Panc1 (cell line): ENCODE measurements around the gene CTTNBP2. TPM values are rescaled to one million over a fixed set of nuclear protein-coding genes. Genes with fewer than 3 reads are reported as not detected.

Experiments used
- ATAC-seq: fragments of 200-7000 bp; cut with Tn5 transposase; 2 replicates; pipeline ENCODE4 v1.9.1; 2020; ENCODE audit warnings: mild to moderate bottlenecking, moderate library complexity
- BruUV-seq: library from RNA; stranded (reverse); fragments of 400-500 nt; replicated peaks from 2 replicates; lab custom pipeline; 2021; lab: Mats Ljungman, UMichigan
- CTCF ChIA-PET: fragments of 300-600 bp; sonication (Branson Sonifier 250); formaldehyde crosslinking; loops from one replicate; lab custom pipeline; 2022; ENCODE audit warnings: antibody characterized with exemption; lab: Charles Lee
- POLR2A ChIA-PET: fragments of 300-600 bp; sonication (Branson Sonifier 250); formaldehyde crosslinking; loops from one replicate; lab custom pipeline; 2022; ENCODE audit warnings: antibody characterized with exemption; lab: Charles Lee
- DNase-seq: peaks from one replicate; pipeline ENCODE4 v3.0.0-alpha.2; 2010; ENCODE audit warnings: low read depth, low spot score
- H3K27ac ChIP-seq: 2 replicates; pipeline ENCODE4 v1.5.1; 2011; ENCODE audit warnings: mild to moderate bottlenecking, low read length, inconsistent platforms
- H3K27me3 ChIP-seq: fragments of 200-500 bp; sonication (Bioruptor generic); 2 replicates; pipeline ENCODE4 v1.6.0; 2014; ENCODE audit warnings: low read length, inconsistent platforms; ENCODE audit not compliant: control insufficient read depth, insufficient read depth
- H3K36me3 ChIP-seq: fragments of 200-500 bp; sonication (Bioruptor generic); 2 replicates; pipeline ENCODE4 v1.5.1; 2014; ENCODE audit warnings: inconsistent platforms, mild to moderate bottlenecking, low read length, moderate library complexity; ENCODE audit not compliant: control insufficient read depth, insufficient read depth
- H3K4me1 ChIP-seq: 2 replicates; pipeline ENCODE4 v1.5.1; 2011; ENCODE audit warnings: inconsistent platforms, mild to moderate bottlenecking, low read length, moderate library complexity; ENCODE audit not compliant: control insufficient read depth, insufficient read depth
- H3K4me3 ChIP-seq, 2 experiments: 2 replicates each; pipeline ENCODE4 v1.5.1; 2011 to 2012; ENCODE audit warnings: low read depth in 2 of 2, low read length in 2 of 2, mild to moderate bottlenecking in 2 of 2, inconsistent platforms in 1 of 2, moderate library complexity in 1 of 2
- H3K9me3 ChIP-seq: fragments of 200-500 bp; sonication (Bioruptor generic); 2 replicates; pipeline ENCODE4 v1.5.1; 2014; ENCODE audit warnings: low read depth, mild to moderate bottlenecking, inconsistent platforms, low read length, moderate library complexity; ENCODE audit not compliant: control insufficient read depth, insufficient read depth
- CTCF ChIP-seq: fragments of 450-650 bp; IDR thresholded peaks from 2 replicates; pipeline ENCODE4 v1.5.1; 2017; ENCODE audit warnings: mild to moderate bottlenecking
- POLR2AphosphoS5 ChIP-seq: IDR thresholded peaks from 2 replicates; pipeline ENCODE4 v1.6.1; 2012; ENCODE audit warnings: mild to moderate bottlenecking, low read depth, low read length, moderate library complexity
- REST ChIP-seq, 2 experiments: IDR thresholded peaks; 2 replicates each; pipeline ENCODE4 v1.6.1; 2011 to 2012; ENCODE audit warnings: low read depth in 2 of 2, control low read depth in 1 of 2, low read length in 1 of 2, mild to moderate bottlenecking in 1 of 2, moderate library complexity in 1 of 2; ENCODE audit not compliant: insufficient read depth in 1 of 2
- SIN3A ChIP-seq: IDR thresholded peaks from 2 replicates; pipeline ENCODE4 v1.6.1; 2012; ENCODE audit warnings: low read depth, mild to moderate bottlenecking, low read length, moderate library complexity, borderline replicate concordance; ENCODE audit not compliant: insufficient read depth
- TCF7L2 ChIP-seq: IDR thresholded peaks from 2 replicates; pipeline ENCODE4 v1.6.1; 2011; ENCODE audit warnings: mild to moderate bottlenecking, low read depth, low read length, inconsistent platforms
- in situ Hi-C: cut with HindIII; loops from 2 replicates; pipeline ENCODE4 v1.10.0; 2016; ENCODE audit warnings: low sequenced_read_pairs, low pct_unique_long_range_greater_than_20kb
- intact Hi-C: fragments of 100-400 bp; cut with micrococcal nuclease; formaldehyde crosslinking; loops from one replicate; pipeline ENCODE4 v1.10.0; 2022; ENCODE audit not compliant: unreplicated experiment
- total RNA-seq: library from RNA; stranded (reverse); gene quantifications from one replicate; pipeline ENCODE4 v1.2.1, GENCODE V29; 2021; ENCODE audit not compliant: unreplicated experiment

Gene CTTNBP2
- total RNA-seq, 1 experiment from 2014 or later = 1.0 TPM

- in situ Hi-C loops (no loop called here), intact Hi-C loops (no loop called here)
- POLR2A ChIA-PET = no interaction called here
- DNase-seq (no peak), ATAC-seq (no peak)
- Histone ChIP-seq H3K9me3 (no peaks in the 10 kb centered on the region), H3K36me3 (no peaks in the 10 kb centered on the region), H3K4me1 (no peaks in the 10 kb centered on the region), H3K27me3 (no peaks in the 10 kb centered on the region), H3K27ac (no peak overlapping the region), H3K4me3 (no peak overlapping the region)
- CTCF ChIA-PET = no interaction called here
- TF ChIP-seq REST (IDR thresholded peaks at IDR 0.05; ENCODE audit: insufficient read depth in 1 of 2, low read depth in 2 of 2, low read length in 1 of 2) (no peak), CTCF (no peak), TCF7L2 (no peak), POLR2AphosphoS5 (no peak), SIN3A (no peak)
- BruUV-seq = no TSS peak
These were observed 64.9 kb downstream of the CTTNBP2 start for GRCh38 chr7:117808341-117808757.

GRCh38 chr7:117807676-117808075, 65.6 kb downstream of the CTTNBP2 start:
- ChIA-PET POLR2A (no interaction called here), CTCF (no interaction called here)
- TF ChIP-seq REST (IDR thresholded peaks at IDR 0.05; ENCODE audit: insufficient read depth in 1 of 2, low read depth in 2 of 2, low read length in 1 of 2) (no peak), POLR2AphosphoS5 (no peak), SIN3A (no peak), CTCF (no peak), TCF7L2 (no peak)
- in situ Hi-C loops = no loop called here
- intact Hi-C loops = no loop called here
- Histone ChIP-seq H3K27me3 (no peaks in the 10 kb centered on the region), H3K9me3 (no peaks in the 10 kb centered on the region), H3K4me3 (no peak overlapping the region), H3K36me3 (no peaks in the 10 kb centered on the region), H3K4me1 (no peaks in the 10 kb centered on the region), H3K27ac (no peak overlapping the region)
- ATAC-seq = no peak
- BruUV-seq = no TSS peak
- DNase-seq = no peak
